ENCODE measurements around the gene ENTPD6.

DNA sequence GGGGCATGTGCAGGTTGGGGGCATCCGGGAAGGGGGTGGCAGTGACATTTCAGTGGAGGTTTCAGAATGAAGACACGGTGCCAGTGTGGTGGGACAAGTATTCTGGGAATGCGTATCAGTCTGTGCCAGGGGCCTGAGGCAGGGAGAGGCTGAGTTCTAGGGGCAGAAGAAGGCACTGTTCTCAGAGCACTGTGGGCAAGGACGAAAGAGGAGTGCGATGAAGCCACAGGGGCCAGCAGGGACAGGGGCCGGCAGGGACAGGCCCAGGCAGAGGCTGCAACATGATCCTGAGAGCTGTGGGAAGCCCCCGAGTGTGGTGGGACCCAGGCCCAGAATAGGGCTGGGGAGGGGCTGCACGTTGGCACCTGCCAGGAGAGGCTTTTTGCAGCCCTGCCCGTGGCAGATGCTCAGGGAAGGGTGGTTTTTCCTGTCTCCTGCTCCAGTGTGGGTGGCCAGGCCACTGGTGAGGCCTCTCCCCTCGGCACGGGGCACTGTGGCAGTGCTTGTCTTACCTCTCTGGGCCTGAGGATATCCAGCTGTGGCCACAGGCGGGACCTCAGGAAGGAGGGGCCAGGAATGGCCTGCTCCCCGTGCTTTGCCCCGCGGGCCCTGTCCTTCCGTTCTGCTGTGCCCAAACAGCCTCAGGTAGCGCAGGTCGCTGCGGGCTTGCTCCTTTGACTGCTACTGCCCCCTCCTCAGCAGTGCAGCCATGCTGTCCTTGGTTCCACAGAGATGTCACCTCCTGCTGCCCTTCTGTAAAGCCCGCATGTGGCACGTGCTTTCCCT lies 10.0 kb downstream of the ENTPD6 start:
- TF ChIP-seq CTCF (IDR thresholded peaks at IDR 0.05) = no peak
- no peak for TF ChIP-seq POLR2A (IDR thresholded peaks at IDR 0.05)
- no peak for TF ChIP-seq POLR2AphosphoS5 (IDR thresholded peaks at IDR 0.05)

Data from transverse colon (tissue), 4 donors.